NCI-H187 treated with DMSO at 0.1 percent for 48 hours (cell line): ENCODE results near the gene SLC25A21.
"Not testable (repeated sequence)": the region's sequence is repeated elsewhere in the genome, so short reads cannot be mapped to it uniquely, and the experiment has no call there.

Experiments
- DNase-seq: peaks from one replicate; lab custom pipeline; 2025; lab: John Stamatoyannopoulos, UW

The SLC25A21 gene

GRCh38 chr14:36869125-36869524 lies 303.3 kb downstream of the SLC25A21 start:
- DNase-seq = no peak

GRCh38 chr14:36866867-36867266 lies 305.5 kb downstream of the SLC25A21 start:
- no peak for DNase-seq

GRCh38 chr14:36863271-36863670 lies 309.1 kb downstream of the SLC25A21 start:
- DNase-seq = no peak

- DNase-seq = not testable (repeated sequence)
Observed at GRCh38 chr14:36862237-36862636, 310.2 kb downstream of the SLC25A21 start.

GRCh38 chr14:36860831-36861230 lies 311.6 kb downstream of the SLC25A21 start:
- DNase-seq = no peak

GRCh38 chr14:36859119-36859518 lies 313.3 kb downstream of the SLC25A21 start:
- no peak for DNase-seq

GRCh38 chr14:36857842-36858445 lies 314.5 kb downstream of the SLC25A21 start:
- DNase-seq = no peak

- DNase-seq = peak; percentile 66
Observed at GRCh38 chr14:36857136-36857535, 315.3 kb downstream of the SLC25A21 start.

- no peak for DNase-seq
Observed at GRCh38 chr14:36856095-36856878, 316.1 kb downstream of the SLC25A21 start.

GRCh38 chr14:36855396-36855795 lies 317.0 kb downstream of the SLC25A21 start:
- no peak for DNase-seq

- DNase-seq = no peak
Observed at GRCh38 chr14:36852981-36853691, 319.3 kb downstream of the SLC25A21 start.

- DNase-seq = no peak
Observed at GRCh38 chr14:36848213-36848612, 324.2 kb downstream of the SLC25A21 start.

GRCh38 chr14:36847366-36847765 lies 325.0 kb downstream of the SLC25A21 start:
- no peak for DNase-seq

GRCh38 chr14:36845356-36846012 lies 326.9 kb downstream of the SLC25A21 start:
- no peak for DNase-seq

GRCh38 chr14:36844443-36845195 lies 327.8 kb downstream of the SLC25A21 start:
- DNase-seq = no peak

GRCh38 chr14:36843410-36843809 lies 329.0 kb downstream of the SLC25A21 start:
- DNase-seq = no peak

- peak; percentile 98 for DNase-seq
Observed at GRCh38 chr14:36835128-36835527, 337.3 kb downstream of the SLC25A21 start.

GRCh38 chr14:36834293-36834692 lies 338.1 kb downstream of the SLC25A21 start:
- DNase-seq = no peak

- DNase-seq = no peak
Observed at GRCh38 chr14:36829547-36829946, 342.9 kb downstream of the SLC25A21 start.

- no peak for DNase-seq
Observed at GRCh38 chr14:36827861-36828260, 344.5 kb downstream of the SLC25A21 start.

GRCh38 chr14:36826614-36827013 lies 345.8 kb downstream of the SLC25A21 start:
- DNase-seq = no peak

- DNase-seq = no peak
Observed at GRCh38 chr14:36824854-36825253, 347.6 kb downstream of the SLC25A21 start.
